Left lung (tissue), 10 donors: ENCODE results near the gene ZNF761. TPM values are rescaled to one million over a fixed set of nuclear protein-coding genes. Genes with fewer than 3 reads are reported as not detected.
A peak's percentile ranks its signal among the peaks of the same experiment; 100 is the strongest.
"Not testable (repeated sequence)": the region's sequence is repeated elsewhere in the genome, so short reads cannot be mapped to it uniquely, and the experiment has no call there.

Experiments used
- ATAC-seq: fragments of 200-7000 bp; cut with Tn5 transposase; one replicate; pipeline ENCODE4 v1.9.1; 2020; ENCODE audit warnings: moderate library complexity
- DNase-seq, 4 donors: peaks; one replicate each; pipeline ENCODE4 v3.0.0-alpha.2; 2013 to 2020
- H3K27ac ChIP-seq, 2 donors: fragments of 200-600 bp; sonication (generic) in 1 of 2; one replicate each; pipeline versions ENCODE4 v1.5.0 to v1.8.0; 2020 to 2021
- H3K27me3 ChIP-seq, 2 donors: fragments of 200-600 bp; sonication (generic) in 1 of 2; one replicate each; pipeline versions ENCODE4 v1.5.0 to v1.8.0; 2020 to 2021
- H3K36me3 ChIP-seq, 2 donors: fragments of 200-600 bp; sonication (generic) in 1 of 2; one replicate each; pipeline versions ENCODE4 v1.5.0 to v1.8.0; 2020 to 2021
- H3K4me1 ChIP-seq, 2 donors: fragments of 200-600 bp; one replicate each; pipeline ENCODE4 v1.8.0; 2021
- H3K4me3 ChIP-seq, 2 donors: fragments of 200-600 bp; sonication (generic) in 1 of 2; one replicate each; pipeline versions ENCODE4 v1.5.0 to v1.8.0; 2020 to 2021; ENCODE audit warnings: mild to moderate bottlenecking in 1 of 2
- H3K9me3 ChIP-seq, 2 donors: fragments of 200-600 bp; sonication (generic) in 1 of 2; one replicate each; pipeline versions ENCODE4 v1.5.0 to v1.8.0; 2020 to 2021
- CTCF ChIP-seq, 2 donors: fragments of 200-600 bp; sonication (generic) in 1 of 2; IDR thresholded peaks; one replicate each; pipeline versions ENCODE4 v1.5.0 to v1.8.0; 2021; ENCODE audit warnings: antibody characterized with exemption in 2 of 2
- intact Hi-C, 2 donors: fragments of 100-400 bp; cut with DNase I; formaldehyde crosslinking; loops; one replicate each; pipeline versions ENCODE4 v1.11.2 to v1.14.2; 2022
- polyA plus RNA-seq, 6 donors: library from polyadenylated mRNA; unstranded; fragments of 120-200 nt; gene quantifications; one replicate each; pipeline ENCODE4 v1.2.1, GENCODE V29; 2013; ENCODE audit not compliant: insufficient read length in 6 of 6
- total RNA-seq, 2 donors: library from RNA; stranded (reverse); fragmentation: NEBNext Ultra II Directional; extraction: Animal tissue kit (Norgen Biotek cat#: 25700); gene quantifications; one replicate each; pipeline ENCODE4 v1.2.1, GENCODE V29; 2021
- donor health status: DM: no; HTN: yes; CAD: no.
- donor health status: DM: no; HTN: no; CAD: no.

The ZNF761 gene
- total and polyA plus RNA-seq, 8 donors = 9.1 to 24.2 (median 21.4) TPM

- H3K4me1 ChIP-seq = peaks cover 0 to 7% of the 10 kb centered on the region in 2 donors
- H3K36me3 ChIP-seq = peaks cover 0 to 13% of the 10 kb centered on the region in 2 donors
- no peak overlapping the region for H3K4me3 ChIP-seq
- no peak overlapping the region for H3K27ac ChIP-seq
- H3K27me3 ChIP-seq = no peaks in the 10 kb centered on the region
- ATAC-seq (no peak), DNase-seq (no peak)
- no peak for TF ChIP-seq CTCF (IDR thresholded peaks at IDR 0.05)
- intact Hi-C loops = no loop called here
- H3K9me3 ChIP-seq = peaks cover 0 to 75% of the 10 kb centered on the region in 2 donors
Measured at GRCh38 chr19:53389978-53390377, 41.8 kb upstream of the ZNF761 start.

- ATAC-seq (peak; percentile 45), DNase-seq (peak in 3 of 4 donors; percentile 50 to 84 (median 52))
- no peaks in the 10 kb centered on the region for H3K27me3 ChIP-seq
- intact Hi-C loops = no loop called here
- peak overlapping the region; percentile 72 to 74 for H3K4me3 ChIP-seq
- peaks cover 4 to 24% of the 10 kb centered on the region in 2 donors for H3K4me1 ChIP-seq
- H3K36me3 ChIP-seq = peaks cover 0 to 17% of the 10 kb centered on the region in 2 donors
- TF ChIP-seq CTCF (IDR thresholded peaks at IDR 0.05) = no peak
- H3K27ac ChIP-seq = peak overlapping the region; percentile 73 to 81
- peaks cover 0 to 30% of the 10 kb centered on the region in 2 donors for H3K9me3 ChIP-seq
Measured at GRCh38 chr19:53394522-53394973, 37.2 kb upstream of the ZNF761 start.

GRCh38 chr19:53394974-53395839, 36.6 kb upstream of the ZNF761 start, which contains the start of gene ZNF765:
Gene ZNF765 (plus strand): TSS chr19:53395149. CDS start chr19:53398016, 2,867 bp downstream.
- Histone ChIP-seq H3K9me3 (peaks cover 0 to 24% of the 10 kb centered on the region in 2 donors), H3K27me3 (no peaks in the 10 kb centered on the region), H3K27ac (peak within 1 kb of the TSS; percentile 73 to 81), H3K4me1 (peaks cover 4 to 24% of the 10 kb centered on the region in 2 donors), H3K36me3 (peaks cover 0 to 24% of the 10 kb centered on the region in 2 donors), H3K4me3 (peak within 1 kb of the TSS; percentile 72 to 74)
- DNase-seq (peak; percentile 90 to 99 (median 95)), ATAC-seq (peak; percentile 100)
- peak; percentile 34 to 73 for TF ChIP-seq CTCF (IDR thresholded peaks at IDR 0.05)
- intact Hi-C loops = no loop called here

- H3K27me3 ChIP-seq, intact Hi-C loops, ATAC-seq: not testable (repeated sequence)
- peak in 1 of 4 donors; percentile 7 for DNase-seq
- peaks cover 4 to 24% of the 10 kb centered on the region in 2 donors for H3K4me1 ChIP-seq
- H3K4me3 ChIP-seq = peak overlapping the region; percentile 72 to 74
- peak overlapping the region in 1 of 2 donors; percentile 73 for H3K27ac ChIP-seq
- peaks cover 0 to 30% of the 10 kb centered on the region in 2 donors for H3K36me3 ChIP-seq
- H3K9me3 ChIP-seq = peaks cover 0 to 19% of the 10 kb centered on the region in 2 donors
Measured at GRCh38 chr19:53395840-53396524, 35.8 kb upstream of the ZNF761 start.

GRCh38 chr19:53396525-53396868, 35.3 kb upstream of the ZNF761 start:
- Histone ChIP-seq H3K27ac (no peak overlapping the region), H3K4me3 (peak overlapping the region in 1 of 2 donors; percentile 72), H3K4me1 (peaks cover 4 to 24% of the 10 kb centered on the region in 2 donors), H3K36me3 (peaks cover 0 to 36% of the 10 kb centered on the region in 2 donors), H3K9me3 (peaks cover 0 to 17% of the 10 kb centered on the region in 2 donors), H3K27me3 (no peaks in the 10 kb centered on the region)
- DNase-seq = no peak
- intact Hi-C loops = no loop called here
- ATAC-seq = no peak
- TF ChIP-seq CTCF (IDR thresholded peaks at IDR 0.05) = no peak

- Histone ChIP-seq H3K4me1 (peaks cover 4 to 24% of the 10 kb centered on the region in 2 donors), H3K36me3 (peaks cover 0 to 50% of the 10 kb centered on the region in 2 donors), H3K9me3 (peaks cover 0 to 17% of the 10 kb centered on the region in 2 donors)
- intact Hi-C loops, ATAC-seq, H3K4me3 ChIP-seq, H3K27me3 ChIP-seq, H3K27ac ChIP-seq, DNase-seq: not testable (repeated sequence)
Measured at GRCh38 chr19:53397918-53398317, 33.9 kb upstream of the ZNF761 start.
